Hindlimb muscle (tissue), 1 donor: ENCODE data around the gene PROSER3. TPM values are rescaled to one million over a fixed set of nuclear protein-coding genes. Genes with fewer than 3 reads are reported as not detected.
"Not testable (repeated sequence)": the region's sequence is repeated elsewhere in the genome, so short reads cannot be mapped to it uniquely, and the experiment has no call there.

Source experiments
- DNase-seq: peaks from one replicate; pipeline ENCODE4 v3.0.0-alpha.2; 2013
- polyA plus RNA-seq: library from polyadenylated mRNA; unstranded; fragments of 120-200 nt; gene quantifications from one replicate; pipeline ENCODE4 v1.2.1, GENCODE V29; 2013; ENCODE audit not compliant: insufficient read length

PROSER3 gene
- polyA plus RNA-seq, 1 donor: 16.3 TPM

- DNase-seq: no peak
Observed at GRCh38 chr19:35793381-35794165, 35.6 kb downstream of the PROSER3 start.

- not testable (repeated sequence) for DNase-seq
Observed at GRCh38 chr19:35795564-35795963, 37.6 kb downstream of the PROSER3 start.

- DNase-seq: no peak
Observed at GRCh38 chr19:35796645-35797542, 38.9 kb downstream of the PROSER3 start.

GRCh38 chr19:35797663-35798062, 39.7 kb downstream of the PROSER3 start:
- DNase-seq: no peak

GRCh38 chr19:35801828-35802227, 43.9 kb downstream of the PROSER3 start:
- DNase-seq: no peak

DNA sequence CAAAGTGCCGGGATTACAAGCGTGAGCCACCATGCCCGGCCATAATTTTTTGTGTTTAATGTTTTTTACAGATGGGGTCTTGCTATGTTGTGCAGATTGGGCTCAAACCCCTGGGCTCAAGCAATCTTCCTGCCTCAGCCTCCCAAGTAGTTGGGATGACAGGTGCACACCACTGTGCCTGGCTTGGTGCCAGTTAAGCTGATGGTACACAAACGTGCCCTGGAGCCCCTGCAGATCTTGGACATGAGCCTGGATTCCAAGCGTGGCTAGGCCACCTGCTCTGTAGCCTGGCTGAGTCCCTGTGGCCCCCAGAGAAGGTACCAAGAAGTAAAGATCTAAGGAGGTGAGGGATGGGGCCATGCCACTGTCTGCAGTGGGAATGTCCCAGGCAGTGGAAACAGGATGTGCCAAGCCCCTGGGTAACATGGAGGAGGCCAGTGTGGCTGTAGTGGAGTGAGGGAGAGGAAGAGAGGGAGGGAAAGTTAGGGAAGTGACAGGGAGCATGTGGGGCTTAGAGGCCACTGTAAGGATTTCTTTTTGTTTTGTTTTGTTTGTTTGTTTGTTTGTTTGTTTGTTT, 47.6 kb downstream of the PROSER3 start:
- DNase-seq: no peak

- no peak for DNase-seq
Observed at GRCh38 chr19:35806597-35806996, 48.6 kb downstream of the PROSER3 start.

- DNase-seq: no peak
Observed at GRCh38 chr19:35807633-35808032, 49.7 kb downstream of the PROSER3 start.

GRCh38 chr19:35811317-35812219, 53.6 kb downstream of the PROSER3 start:
- DNase-seq: no peak

- DNase-seq: no peak
Observed at GRCh38 chr19:35812220-35813042, 54.5 kb downstream of the PROSER3 start, which contains the start of gene PRODH2. Gene PRODH2 (minus strand): TSS chr19:35812845. CDS start chr19:35812805, 40 bp downstream.

GRCh38 chr19:35813043-35813890, 55.3 kb downstream of the PROSER3 start:
- no peak for DNase-seq

DNA sequence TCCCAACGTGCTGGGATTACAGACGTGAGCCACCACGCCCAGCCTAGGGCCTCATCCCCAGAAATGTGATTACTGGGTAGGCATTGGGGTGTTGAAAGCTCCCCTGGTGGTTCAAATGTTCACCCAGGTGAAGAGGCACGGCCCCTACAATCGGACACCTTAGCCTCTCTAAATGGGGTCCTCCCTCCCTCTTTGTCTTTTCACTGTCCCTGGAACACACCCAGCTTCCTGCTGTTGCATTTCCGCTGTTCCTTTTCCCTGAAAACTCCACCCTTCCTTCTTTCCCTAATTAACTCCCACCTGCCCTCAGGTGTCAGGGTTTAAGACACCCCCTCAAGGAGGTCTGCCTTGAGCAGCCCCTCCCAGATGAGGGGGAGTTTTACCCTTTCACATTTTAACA, 58.3 kb downstream of the PROSER3 start:
- no peak for DNase-seq

DNA sequence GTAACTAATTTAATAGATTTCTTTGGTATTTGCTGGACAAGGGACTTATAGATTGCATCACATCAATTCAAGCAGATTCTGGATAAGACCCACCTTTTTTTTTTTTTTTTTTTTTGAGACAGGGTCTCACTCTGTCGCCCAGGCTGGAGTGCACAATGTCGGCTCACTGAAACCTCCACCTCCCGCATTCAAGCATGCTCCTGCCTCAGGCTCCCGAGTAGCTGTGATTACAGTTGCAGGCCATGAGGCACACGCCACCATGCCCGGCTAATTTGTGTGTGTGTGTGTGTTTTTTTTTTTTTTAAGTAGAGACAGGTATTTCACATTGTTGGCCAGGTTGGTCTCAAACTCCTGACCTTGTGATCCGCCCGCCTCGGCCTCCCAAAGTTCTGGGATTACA, 58.9 kb downstream of the PROSER3 start:
- DNase-seq: no peak

DNA sequence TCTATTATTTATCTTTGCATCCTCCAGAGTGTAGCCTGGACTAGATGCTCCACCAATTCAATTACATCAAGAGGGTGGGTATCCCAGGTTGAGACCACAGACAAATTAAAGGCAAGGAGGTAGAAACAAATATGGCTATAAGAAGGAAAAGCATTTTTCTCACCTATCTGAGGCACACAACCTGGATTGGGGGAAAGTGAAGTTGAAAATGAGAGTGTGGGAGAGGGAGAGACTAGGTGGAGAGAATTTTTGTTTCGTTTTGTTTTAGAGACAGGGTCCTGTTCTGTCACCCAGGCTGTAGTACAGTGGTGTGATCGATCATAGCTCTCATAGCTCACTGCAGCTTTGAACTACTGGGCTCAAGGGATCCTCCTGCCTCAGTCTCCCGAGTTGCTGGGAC, 60.5 kb downstream of the PROSER3 start:
- no peak for DNase-seq

Other genes with a start within 250 kb of the PROSER3 start
- 4.2 TPM for gene DMKN, start 244.5 kb upstream of the PROSER3 start, polyA plus RNA-seq
- 0.74 TPM for gene SBSN, start 229.9 kb upstream of the PROSER3 start, polyA plus RNA-seq
- not detected for gene GAPDHS, start 224.7 kb upstream of the PROSER3 start, polyA plus RNA-seq
- gene TMEM147, start 212.6 kb upstream of the PROSER3 start, polyA plus RNA-seq: 48.9 TPM
- not detected for gene ATP4A, start 194.5 kb upstream of the PROSER3 start, polyA plus RNA-seq
- not detected for gene PMIS2, start 172.0 kb upstream of the PROSER3 start, polyA plus RNA-seq
- gene HAUS5, start 145.4 kb upstream of the PROSER3 start, polyA plus RNA-seq: 13.7 TPM
- gene RBM42, start 129.1 kb upstream of the PROSER3 start, polyA plus RNA-seq: 50.1 TPM
- 3.4 TPM for gene ETV2, start 116.4 kb upstream of the PROSER3 start, polyA plus RNA-seq
- gene COX6B1, start 109.9 kb upstream of the PROSER3 start, polyA plus RNA-seq: 256 TPM
- 0.32 TPM for gene UPK1A, start 91.7 kb upstream of the PROSER3 start, polyA plus RNA-seq
- gene ZBTB32, start 53.6 kb upstream of the PROSER3 start, polyA plus RNA-seq: 0.15 TPM
- 24.6 TPM for gene KMT2B, start 40.2 kb upstream of the PROSER3 start, polyA plus RNA-seq
- gene IGFLR1, start 15.7 kb upstream of the PROSER3 start, polyA plus RNA-seq: 6.2 TPM
- gene U2AF1L4, start 12.8 kb upstream of the PROSER3 start, polyA plus RNA-seq: 18.2 TPM
- gene PSENEN, start 12.5 kb upstream of the PROSER3 start, polyA plus RNA-seq: 31.7 TPM
- 8.9 TPM for gene LIN37, start 9.6 kb upstream of the PROSER3 start, polyA plus RNA-seq
- gene HSPB6, start 1.1 kb upstream of the PROSER3 start, polyA plus RNA-seq: 816 TPM
- 19.9 TPM for gene ARHGAP33, start 17.4 kb downstream of the PROSER3 start, polyA plus RNA-seq
- 0.12 TPM for gene PRODH2, start 54.7 kb downstream of the PROSER3 start, polyA plus RNA-seq
- 0.71 TPM for gene NPHS1, start 94.3 kb downstream of the PROSER3 start, polyA plus RNA-seq
- 0.31 TPM for gene KIRREL2, start 98.7 kb downstream of the PROSER3 start, polyA plus RNA-seq
- 6.2 TPM for gene APLP1, start 110.4 kb downstream of the PROSER3 start, polyA plus RNA-seq
- gene NFKBID, start 142.4 kb downstream of the PROSER3 start, polyA plus RNA-seq: 2.1 TPM
- gene HCST, start 144.4 kb downstream of the PROSER3 start, polyA plus RNA-seq: 8.3 TPM
- gene TYROBP, start 150.1 kb downstream of the PROSER3 start, polyA plus RNA-seq: 25.8 TPM
- gene LRFN3, start 178.2 kb downstream of the PROSER3 start, polyA plus RNA-seq: 8.6 TPM
- 15.9 TPM for gene SDHAF1, start 237.0 kb downstream of the PROSER3 start, polyA plus RNA-seq